GM21381 (cell line): ENCODE data around the gene CHIT1.
"Not testable (repeated sequence)": the region's sequence is repeated elsewhere in the genome, so short reads cannot be mapped to it uniquely, and the experiment has no call there.

Experiments
- ATAC-seq: cut with Tn5 transposase; IDR thresholded peaks from one replicate; pipeline ENCODE4 v1.9.1; 2021; ENCODE audit warnings: mild to moderate bottlenecking, moderate library complexity; ENCODE audit not compliant: unreplicated experiment

The CHIT1 gene

GRCh38 chr1:203266140-203266539 lies 36.7 kb upstream of the CHIT1 start:
- not testable (repeated sequence) for ATAC-seq

GRCh38 chr1:203265541-203265940 lies 36.1 kb upstream of the CHIT1 start:
- no peak for ATAC-seq

GRCh38 chr1:203264052-203264501 lies 34.6 kb upstream of the CHIT1 start:
- ATAC-seq = no peak

- no peak for ATAC-seq
Observed at GRCh38 chr1:203263496-203263895, 34.0 kb upstream of the CHIT1 start.

DNA sequence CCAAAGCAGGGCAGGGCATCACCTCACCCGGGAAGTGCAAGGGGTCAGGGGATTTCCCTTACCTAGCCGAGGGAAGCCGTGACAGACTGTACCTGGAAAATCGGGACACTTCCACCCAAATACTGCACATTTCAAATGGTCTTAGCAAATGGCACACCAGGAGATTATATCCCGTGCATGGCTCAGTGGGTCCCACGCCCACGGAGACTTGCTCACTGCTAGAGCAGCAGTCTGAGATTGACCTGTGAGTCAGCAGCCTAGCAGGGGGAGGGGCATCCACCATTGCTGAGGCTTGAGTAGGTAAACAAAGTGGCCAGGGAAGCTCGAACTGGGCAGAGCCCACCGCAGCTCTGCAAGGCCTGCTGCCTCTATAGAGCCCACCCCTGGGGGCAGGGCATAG lies 27.2 kb upstream of the CHIT1 start:
- ATAC-seq = not testable (repeated sequence)

DNA sequence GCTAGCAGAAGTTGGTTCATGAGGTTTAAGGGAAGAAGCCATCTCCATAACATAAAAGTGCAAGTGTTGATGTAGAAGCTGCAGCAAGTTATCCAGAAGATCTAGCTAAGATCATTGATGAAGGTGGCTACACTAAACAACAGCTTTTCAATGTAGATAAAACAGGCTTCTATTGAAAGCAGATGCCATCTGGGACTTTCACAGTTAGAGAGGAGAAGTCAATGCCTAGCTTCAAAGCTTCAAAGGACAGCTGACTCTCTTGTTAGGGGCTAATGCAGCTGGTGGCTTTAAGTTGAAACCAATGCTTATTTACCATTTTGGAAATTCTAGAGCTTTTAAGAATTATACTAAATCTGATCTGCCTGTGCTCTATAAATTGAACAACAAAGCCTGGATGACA lies 25.3 kb upstream of the CHIT1 start:
- ATAC-seq = not testable (repeated sequence)

DNA sequence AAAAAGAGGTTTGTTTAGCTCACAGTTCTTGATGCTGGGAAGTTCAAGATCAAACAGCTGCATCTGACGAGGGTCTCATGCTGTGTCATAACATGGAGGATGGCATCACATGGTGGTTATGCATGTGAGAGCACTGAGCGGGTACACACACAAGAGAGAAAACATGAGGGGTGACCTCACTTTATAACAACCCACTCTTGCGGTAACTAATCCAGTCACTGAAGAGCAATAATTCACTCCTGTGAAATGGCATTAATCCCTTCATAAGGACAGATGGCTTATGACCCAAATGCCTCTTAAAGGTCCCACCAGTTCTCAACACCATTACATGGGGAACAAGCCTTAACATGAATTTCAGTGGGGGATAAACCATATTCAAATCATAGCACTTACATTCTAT lies 23.2 kb upstream of the CHIT1 start:
- ATAC-seq = no peak

DNA sequence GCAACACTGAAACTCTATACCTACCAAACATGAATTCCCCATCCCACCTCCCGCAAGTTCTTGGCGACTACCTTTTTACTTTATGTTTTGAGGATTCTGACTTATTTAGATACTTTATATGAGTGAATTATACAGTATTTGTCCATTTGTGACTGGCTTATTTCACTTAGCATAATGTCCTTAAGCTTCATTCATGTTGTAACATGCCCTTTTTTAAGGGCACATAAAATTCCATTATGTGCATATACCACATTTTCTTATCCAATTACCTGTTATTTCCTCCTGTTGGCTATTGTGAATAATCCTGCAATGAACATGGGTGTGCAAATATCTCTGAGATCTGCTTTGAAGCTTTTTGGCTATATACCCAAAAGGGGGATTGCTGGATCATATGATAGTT lies 22.0 kb upstream of the CHIT1 start:
- no peak for ATAC-seq

- ATAC-seq = no peak
Observed at GRCh38 chr1:203250911-203251310, 21.4 kb upstream of the CHIT1 start.

- ATAC-seq = no peak
Observed at GRCh38 chr1:203244776-203245175, 15.3 kb upstream of the CHIT1 start.

DNA sequence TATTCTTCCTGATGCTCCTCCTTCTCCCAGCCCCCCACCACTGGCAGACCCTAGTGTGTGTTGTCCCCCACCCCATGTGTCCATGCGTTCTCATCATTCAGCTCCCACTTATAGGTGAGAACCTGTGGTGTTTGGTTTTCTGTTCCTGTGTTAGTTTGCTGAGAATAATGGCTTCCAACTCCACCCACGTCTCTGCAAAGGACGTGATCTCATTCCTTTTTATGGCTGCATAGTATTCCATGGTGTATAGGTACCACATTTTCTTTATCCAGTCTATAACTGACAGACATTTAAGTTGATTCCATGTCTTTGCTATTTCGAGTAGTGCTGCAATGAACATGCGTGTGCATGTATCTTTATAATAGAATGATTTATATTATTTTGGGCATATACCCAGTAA lies 12.2 kb upstream of the CHIT1 start:
- not testable (repeated sequence) for ATAC-seq

- no peak for ATAC-seq
Observed at GRCh38 chr1:203239526-203240305, 10.2 kb upstream of the CHIT1 start.

DNA sequence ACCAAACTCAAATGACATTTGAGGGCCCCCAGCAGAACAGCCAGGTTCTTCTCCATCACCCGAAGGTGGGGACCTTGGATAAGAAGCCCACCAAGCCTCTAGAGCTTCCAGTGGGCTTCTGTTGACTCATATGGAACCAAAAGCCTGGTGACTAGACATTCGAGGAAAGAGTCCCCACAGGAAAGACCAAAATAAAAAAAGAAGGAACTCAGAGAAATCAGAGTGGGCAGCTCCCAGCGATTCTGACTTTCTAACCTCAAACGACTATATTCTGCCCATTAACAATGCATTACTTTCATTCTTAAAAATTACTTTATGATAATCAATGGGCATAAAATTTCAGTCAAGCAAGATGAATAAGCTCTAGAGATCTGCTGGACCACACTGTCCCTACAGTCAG lies 9.6 kb upstream of the CHIT1 start:
- no peak for ATAC-seq

DNA sequence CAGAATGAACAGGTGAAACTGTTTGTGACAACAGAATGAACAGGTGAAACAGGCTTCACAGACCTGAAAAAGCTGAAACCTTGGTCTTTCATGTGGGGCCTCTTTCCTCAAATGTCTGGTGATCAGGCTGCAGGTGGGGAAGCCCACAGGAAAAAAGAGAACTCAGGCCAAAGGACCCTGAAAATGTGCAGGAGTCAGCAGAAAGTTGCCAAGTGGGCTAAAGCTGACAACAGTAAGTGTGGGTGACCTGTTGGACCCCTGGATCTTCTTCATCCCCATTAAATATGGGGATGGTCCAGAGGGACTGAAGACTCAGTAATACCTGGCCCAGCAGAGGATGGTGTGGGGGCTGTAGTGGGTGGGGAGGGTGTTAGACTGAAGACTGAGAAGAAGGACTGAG lies 9.1 kb upstream of the CHIT1 start:
- no peak for ATAC-seq

DNA sequence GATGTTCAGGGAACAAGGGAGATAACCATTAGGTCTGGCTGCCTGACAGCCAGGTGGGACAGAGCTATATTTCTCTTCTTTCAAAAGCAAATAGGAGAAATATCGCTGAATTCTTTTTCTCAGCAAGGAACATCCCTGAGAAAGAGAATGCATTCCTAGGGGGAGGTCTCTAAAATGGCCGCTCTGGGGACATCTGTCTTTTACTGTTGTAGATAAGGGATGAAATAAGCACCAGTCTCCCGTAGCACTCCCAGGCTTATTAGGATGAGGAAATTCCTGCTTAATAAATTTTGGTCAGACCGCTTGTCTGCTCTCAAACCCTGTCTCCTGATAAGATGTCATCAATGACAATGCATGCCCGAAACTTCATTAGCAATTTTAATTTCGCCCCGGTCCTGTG lies 5.4 kb upstream of the CHIT1 start:
- ATAC-seq = not testable (repeated sequence)

DNA sequence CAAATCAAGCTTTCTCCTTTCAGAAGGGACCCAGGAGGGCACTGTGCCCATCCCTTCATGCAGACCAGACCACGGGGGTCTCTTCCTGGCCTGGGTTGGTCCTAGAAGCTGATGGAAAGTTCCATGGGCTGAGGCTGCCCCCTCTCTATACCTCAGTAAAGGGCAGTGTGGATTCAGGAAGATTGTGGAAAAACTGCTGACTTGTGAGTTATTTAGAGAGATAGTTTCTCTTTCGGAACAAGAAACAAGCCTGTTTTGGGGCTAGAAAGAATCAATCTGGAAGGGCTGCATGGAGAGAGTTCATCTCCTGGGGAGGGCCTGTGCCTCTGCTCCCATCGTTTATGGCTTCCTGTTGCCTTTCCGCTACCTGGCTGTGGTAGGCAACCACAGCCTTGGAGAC lies 803 bp downstream of the CHIT1 start:
- no peak for ATAC-seq

- no peak for ATAC-seq
Observed at GRCh38 chr1:203227371-203228083, 1.9 kb downstream of the CHIT1 start.

DNA sequence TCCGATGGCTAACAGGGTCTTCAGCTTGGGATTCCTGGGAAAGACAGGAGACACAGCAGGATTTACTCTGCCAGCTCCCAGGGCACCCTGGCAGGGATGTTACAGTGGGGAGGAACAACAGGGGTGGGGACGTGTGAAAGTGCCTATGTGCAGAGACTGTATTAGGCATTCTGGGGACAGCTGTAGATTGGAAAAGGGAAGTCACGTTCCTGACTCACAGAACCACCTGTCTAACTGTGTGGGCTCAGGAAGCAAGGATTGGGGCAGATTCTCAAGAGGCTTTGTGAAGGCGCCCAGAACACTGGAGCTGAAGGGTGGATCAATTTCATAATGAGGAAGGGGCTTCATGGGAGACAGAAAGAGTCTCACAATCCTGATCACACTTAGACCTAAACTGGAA lies 4.4 kb downstream of the CHIT1 start:
- no peak for ATAC-seq

DNA sequence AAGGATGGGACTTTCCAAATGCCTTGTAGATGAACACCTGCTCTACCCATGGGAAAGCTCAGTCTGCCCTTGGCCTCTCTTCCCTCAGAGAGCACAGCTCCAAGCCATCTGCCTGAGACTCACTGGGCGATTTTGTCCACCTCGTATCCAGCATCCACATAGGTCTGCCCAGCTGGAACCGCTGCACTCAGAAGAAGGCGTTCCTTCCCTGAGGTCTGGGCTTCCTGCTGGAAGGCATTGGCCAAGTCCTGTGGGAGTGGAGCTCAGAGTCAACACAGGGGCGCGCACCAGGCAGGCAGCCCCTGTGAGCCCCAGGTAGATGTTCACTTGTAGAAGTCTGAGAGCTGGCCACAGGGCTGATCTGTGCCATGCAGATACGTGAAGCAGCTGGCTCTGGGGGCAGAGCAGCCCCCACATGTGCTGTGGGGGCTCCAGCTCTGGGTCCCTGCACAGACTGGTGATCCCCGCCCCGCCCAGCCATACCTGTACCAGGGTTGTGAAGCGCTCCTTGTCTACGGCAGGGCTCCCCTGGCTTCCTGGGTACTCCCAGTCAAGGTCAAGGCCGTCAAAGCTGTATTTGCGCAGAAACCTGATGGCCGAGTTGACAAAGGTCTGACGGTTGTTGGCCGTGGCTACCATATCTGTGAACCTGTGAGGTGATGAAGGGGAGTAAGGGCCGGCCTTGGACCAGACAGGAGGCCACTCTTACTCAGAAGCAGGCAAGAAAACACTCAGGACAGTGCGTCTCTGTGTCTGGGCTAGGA lies 6.3 kb downstream of the CHIT1 start:
- ATAC-seq = no peak

DNA sequence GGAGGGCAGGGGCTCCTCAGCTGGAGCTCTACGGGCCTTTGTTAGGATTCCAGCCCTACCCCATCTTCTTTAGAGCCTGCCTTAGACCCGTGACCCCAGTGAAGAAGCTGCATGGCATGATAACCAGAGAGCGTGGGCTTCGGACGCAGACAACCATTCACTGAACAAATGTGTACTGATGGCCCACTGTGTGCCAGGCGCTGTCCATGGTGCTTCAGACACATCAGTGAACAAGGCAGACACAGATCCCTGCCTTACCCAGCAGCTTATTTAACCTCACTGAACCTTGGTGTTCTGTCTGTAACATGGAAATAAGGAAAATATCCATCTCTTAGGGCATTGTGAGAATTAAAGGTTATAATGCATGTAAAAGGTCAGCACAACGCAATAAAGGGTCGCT lies 9.5 kb downstream of the CHIT1 start:
- ATAC-seq = no peak

- ATAC-seq = no peak
Observed at GRCh38 chr1:203219171-203219570, 10.3 kb downstream of the CHIT1 start.

- ATAC-seq = no peak
Observed at GRCh38 chr1:203217668-203218067, 11.8 kb downstream of the CHIT1 start.
